A549 treated with Hydrocortisone at 1 μM for 4 hours (cell line): ENCODE results near the gene VCY1B. TPM values are rescaled to one million over a fixed set of nuclear protein-coding genes. Genes with fewer than 3 reads are reported as not detected.

Source experiments
- total RNA-seq: library from RNA; stranded (reverse); fragments of 200-300 nt; extraction: Qiagen RNA extraction; gene quantifications from 5 replicates; pipeline ENCODE4 v1.2.3, GENCODE V29; 2022

Gene VCY1B
- total RNA-seq = not detected in 5 replicates

DNA sequence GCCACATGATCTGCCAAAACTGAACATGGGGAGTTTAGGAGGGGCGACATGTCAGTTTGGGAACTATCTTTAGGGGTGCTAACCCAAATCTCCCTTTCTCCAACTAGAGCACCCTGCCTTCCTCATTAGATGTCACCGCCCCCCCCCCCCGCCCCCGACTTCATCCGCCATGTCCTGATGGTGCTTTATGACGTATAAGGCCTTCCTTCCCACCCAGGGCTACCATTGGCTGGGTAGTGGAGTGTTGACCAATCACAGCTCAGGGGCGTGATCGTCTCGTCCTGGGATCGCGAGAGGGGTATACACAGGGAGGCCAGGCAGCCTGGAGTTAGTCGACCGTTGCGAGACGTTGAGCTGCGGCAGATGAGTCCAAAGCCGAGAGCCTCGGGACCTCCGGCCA, at the start of gene VCY1B:
Gene VCY1B, plus strand, starts transcription at position 301 of the 400 bp plus-strand sequence. Its CDS starts 63 bp downstream, at position 364.

Other genes starting within 250 kb of the VCY1B start
- not detected in 5 replicates for gene VCY, start 69.8 kb upstream of the VCY1B start, total RNA-seq